ENCODE measurements around the gene LYPD5.
"Not testable (repeated sequence)": the region's sequence is repeated elsewhere in the genome, so short reads cannot be mapped to it uniquely, and the experiment has no call there.

LYPD5 gene

DNA sequence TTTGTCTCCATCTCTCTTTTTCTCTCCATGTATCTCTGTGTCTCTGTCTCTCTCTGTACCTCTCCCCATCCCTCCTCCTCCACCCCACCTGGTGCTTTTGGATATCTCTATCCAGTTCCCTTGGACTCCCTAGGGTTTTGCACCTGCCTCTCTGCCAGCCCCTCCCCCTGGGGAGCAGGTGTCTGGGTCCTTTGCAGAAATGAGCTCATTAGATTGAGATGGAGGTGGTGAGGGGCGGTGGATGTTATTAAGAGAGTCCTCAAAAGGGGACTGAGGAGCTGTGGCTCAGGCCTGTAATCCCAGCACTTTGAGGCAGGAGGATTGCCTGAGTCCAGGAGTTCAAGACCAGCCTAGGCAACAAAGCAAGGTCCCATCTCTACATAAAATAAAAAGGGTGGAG, 23.6 kb downstream of the LYPD5 start:
- DNase-seq (ENCODE audit: low read depth in 2 of 2): no peak

DNA sequence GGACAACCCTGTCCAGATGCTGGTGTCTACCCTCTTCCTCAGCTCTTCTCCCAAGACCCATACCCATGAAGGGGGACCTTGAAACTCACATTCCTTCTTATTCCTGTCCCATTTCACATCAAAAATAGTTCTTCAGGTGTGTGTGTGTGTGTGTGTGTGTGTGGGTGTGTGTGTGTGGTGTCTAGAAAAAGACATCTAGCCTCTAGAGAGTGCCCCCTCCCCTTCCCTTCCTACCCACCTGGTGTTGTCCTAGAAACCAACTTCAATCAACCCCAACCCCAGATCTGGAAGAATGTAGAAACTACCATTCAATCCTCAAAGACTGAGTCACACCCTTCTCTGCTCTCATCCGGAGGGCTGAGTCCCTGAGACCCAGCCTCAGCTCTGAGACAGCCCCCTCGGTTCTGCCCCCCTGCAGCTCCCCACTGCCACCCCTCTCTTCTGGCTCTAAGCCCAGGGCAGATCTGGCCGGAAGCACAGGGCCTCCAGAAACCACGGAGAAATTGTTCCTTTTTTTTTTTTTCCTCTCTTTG, 25.0 kb downstream of the LYPD5 start:
- DNase-seq (ENCODE audit: low read depth in 2 of 2): no peak

DNA sequence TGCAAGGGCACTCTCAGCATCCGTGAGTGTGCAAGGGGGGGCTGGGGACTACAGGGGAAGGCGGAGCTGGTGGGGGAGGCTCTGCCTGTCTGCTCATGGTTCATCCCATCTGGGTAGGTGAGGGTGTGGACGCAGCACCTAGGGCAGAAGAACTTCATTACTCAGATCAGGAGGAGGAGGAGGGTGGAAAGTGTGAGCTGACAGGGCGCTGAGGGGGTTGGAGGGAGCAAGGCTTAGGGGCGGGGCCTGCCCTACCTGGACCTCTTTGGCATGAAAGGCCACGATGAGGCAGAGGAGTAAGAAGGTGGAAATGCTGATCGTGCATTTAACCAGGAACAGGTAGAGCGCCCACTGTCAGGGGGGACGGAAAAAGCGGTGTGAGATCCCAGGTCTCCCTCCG, 26.0 kb downstream of the LYPD5 start:
- peak; percentile 60 to 70 for DNase-seq (ENCODE audit: low read depth in 2 of 2)

DNA sequence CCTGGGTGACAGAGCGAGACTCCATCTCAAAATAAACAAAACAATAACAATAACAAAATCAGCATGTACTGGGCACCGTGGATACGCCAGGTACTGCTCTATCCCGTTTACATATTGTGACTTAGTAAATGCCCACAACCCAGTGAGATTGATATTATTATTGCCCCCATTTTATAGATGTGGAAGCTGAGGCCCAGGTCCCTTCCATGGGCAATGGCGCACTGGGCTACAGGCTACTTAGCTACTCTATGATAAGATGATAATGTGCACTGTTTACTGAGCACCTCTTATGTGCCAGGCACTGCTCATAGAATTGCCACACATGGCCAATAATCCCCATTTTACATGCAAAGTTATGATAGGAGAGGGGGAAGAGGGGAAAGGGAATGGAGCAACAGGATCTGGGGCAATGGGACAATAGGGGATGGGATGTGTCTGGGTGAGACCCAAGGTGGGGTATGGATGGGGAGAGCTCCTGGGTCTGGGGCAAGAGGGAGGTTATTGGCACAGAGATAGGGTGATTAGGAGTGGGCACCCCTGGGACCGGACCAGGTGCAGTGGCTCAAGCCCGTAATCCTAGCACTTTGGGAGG, 26.9 kb downstream of the LYPD5 start:
- no peak for DNase-seq (ENCODE audit: low read depth in 2 of 2)

DNA sequence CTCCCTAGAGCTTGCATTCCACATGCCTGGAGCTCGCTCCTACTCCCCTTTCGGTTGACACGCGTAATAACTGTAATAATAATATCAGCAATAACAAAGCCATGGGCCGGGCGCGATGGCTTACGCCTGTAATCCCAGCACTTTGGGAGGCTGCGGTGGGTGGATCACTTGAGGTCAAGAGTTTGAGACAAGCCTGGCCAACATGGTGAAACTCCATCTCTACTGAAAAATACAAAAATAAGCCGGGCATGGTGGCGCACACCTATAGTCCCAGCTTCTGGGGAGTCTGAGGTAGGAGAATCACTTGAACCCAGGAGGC, 27.3 kb downstream of the LYPD5 start:
- not testable (repeated sequence) for DNase-seq (ENCODE audit: low read depth in 2 of 2)

DNA sequence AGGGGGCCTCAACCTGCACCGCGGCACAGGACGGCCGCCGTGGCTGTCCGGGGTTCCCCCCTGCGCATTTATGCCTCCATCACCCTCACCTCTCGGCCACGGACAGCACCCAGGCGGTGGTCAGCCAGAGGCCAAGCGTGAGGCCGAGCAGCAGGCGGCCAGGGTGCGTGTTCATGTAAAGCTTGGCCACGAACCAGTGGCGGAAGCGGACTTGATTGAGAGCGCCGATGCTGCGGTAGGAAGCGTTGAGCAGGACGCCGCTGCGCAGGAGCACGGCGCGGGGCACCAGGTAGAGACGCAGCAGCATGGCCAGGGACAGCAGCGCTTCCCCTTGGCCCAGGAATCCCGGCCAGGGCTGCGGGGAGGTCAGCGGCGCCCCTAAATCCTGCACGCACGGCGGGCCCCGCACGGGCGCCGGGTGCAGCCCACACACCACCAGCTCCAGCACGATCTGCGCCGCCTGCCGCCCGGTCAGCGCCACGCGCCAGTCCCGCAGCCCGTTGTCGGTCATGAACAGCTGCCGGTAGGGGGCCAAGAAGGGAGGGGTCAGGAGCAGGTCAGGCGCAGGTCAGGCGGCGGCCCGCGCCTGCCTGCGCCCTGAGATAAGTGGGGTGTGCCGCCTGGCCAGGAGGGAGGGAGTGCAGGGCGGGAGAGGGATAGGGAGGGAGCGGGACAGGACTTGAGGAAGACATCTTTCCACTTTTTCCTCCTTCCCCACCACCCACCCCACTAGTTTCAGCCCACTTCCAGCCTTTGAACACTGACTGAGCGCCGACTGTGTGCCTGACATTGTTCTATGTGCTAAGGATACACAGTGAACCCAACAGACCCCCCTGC, 27.9 kb downstream of the LYPD5 start:
- DNase-seq (ENCODE audit: low read depth in 2 of 2): no peak

DNA sequence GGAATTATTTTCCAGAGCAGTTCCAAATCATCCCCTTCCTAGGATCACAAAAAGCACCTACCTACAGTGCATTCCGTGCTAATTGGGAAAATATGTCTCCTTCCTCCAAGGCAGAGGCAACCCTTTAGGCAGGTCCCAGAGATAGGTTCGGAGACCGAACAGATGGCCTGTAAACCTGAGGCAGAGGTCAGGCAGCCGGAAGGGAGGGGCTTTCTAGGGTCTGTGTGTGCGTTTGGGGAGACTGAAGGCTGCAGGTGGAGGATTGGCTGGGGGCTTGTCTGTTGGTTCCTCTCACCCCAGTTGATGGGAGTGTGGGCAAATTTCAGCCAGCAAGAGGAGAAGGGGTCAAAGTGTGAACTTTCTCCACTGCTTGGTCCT, 28.5 kb downstream of the LYPD5 start:
- DNase-seq (ENCODE audit: low read depth in 2 of 2): no peak

DNA sequence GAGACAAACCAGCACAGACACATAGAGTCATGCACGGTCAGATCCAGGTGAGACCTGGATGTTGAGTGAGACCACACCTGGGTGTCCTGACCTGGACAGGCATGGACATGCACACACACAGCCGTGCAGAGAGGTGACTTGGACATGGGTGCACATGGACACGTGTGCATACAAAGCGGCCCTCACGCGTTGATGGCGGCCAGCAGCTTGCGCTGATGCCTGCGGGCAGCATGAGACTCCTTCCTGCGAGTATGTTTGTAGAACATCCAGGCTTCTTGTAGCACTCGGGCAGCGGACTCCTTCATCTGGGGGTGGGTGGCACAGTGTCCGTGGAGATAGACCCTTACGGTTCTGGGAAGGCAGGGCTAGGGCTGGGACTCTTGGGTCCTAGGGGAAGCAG, 33.0 kb downstream of the LYPD5 start:
- DNase-seq (ENCODE audit: low read depth in 2 of 2): no peak

DNA sequence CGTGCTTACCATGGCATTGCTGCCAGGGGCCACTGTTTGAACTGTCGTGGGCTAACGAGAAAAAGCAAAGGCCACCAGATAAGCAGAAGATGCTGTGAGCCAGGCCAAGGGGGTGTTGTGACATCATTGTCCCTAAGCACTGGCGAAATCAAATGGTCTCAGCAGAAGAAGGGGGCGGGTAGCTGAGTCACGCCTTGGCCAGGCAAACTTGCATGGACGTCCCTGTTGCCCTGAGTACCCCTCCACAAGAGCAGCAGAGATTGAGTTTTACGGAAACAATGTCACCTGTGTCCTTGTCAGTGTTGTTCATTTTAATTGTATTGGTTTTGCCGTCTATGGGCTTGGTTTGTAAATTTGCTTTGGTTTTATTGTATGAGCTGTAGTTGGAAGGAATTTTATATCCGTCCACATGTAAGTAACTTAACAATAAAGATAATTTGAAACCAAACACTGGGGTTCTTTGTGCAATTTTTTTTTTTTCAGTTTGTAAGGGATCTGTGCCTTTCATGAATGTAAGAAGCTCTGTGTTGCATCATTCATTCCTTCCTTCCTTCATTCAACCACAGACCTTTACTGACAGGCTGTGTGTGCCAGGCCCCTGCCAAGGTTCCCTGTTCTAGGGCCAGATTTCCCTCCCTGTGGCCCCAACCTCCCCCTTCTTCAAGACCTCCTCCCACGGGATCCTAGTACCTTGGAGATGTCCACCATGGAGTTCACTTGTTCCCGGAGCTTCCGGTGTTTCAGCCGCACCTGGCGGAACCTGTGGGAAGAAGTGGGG, 33.8 kb downstream of the LYPD5 start:
- no peak for DNase-seq (ENCODE audit: low read depth in 2 of 2)

DNA sequence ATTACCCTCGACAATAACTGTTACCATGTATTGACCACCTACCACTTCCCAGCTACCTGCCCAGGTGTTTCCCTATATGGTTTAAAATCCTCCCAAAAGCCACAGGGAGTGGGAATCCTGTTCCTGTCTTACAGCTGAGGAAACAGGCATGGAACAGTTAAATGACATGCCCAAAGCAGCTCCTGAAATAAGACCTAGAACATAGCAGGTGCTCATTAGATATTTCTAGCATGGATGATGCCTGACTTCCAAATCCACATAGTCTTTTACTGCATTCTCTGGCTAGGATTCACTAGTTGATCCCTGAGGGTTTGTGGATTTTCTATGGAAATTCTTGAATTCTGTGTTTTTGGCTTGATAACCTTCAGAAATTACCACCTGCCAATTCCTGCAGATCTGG, 34.4 kb downstream of the LYPD5 start:
- DNase-seq (ENCODE audit: low read depth in 2 of 2): no peak

DNA sequence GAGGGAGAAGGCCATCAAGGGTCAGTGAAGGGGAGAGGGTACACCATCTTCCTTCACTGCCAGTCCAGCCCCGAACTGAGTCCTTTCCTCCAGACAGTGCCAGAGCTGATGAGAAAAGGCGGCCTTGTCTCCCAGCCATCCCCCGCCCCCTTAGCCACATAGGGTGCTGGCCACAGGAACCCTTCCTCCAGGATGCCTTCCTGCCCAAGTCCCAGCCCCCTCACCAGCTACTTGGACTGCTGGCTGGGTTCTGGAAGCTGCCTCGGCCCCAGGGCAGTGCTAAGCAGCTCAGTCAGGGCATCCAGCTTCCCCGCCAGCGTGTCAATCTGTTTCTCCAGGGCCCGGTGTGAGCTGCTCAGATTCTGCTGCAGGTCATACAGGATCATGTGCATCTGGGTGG, 34.9 kb downstream of the LYPD5 start:
- no peak for DNase-seq (ENCODE audit: low read depth in 2 of 2)

DNA sequence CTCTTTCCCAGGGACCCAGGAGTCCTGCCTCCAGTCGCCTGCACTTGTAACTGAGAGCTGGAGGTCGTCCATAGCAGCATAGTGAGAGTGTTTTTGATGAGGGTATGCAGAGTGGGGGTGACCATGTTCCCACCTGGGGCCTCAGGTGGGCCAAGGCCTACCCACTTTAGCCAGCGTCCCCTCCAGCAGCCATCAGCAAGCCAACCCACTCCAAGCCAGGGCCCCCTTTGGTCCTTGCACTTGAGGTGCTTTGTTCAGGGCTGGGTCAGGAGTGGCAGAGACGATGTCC, 35.5 kb downstream of the LYPD5 start:
- DNase-seq (ENCODE audit: low read depth in 2 of 2): no peak

DNA sequence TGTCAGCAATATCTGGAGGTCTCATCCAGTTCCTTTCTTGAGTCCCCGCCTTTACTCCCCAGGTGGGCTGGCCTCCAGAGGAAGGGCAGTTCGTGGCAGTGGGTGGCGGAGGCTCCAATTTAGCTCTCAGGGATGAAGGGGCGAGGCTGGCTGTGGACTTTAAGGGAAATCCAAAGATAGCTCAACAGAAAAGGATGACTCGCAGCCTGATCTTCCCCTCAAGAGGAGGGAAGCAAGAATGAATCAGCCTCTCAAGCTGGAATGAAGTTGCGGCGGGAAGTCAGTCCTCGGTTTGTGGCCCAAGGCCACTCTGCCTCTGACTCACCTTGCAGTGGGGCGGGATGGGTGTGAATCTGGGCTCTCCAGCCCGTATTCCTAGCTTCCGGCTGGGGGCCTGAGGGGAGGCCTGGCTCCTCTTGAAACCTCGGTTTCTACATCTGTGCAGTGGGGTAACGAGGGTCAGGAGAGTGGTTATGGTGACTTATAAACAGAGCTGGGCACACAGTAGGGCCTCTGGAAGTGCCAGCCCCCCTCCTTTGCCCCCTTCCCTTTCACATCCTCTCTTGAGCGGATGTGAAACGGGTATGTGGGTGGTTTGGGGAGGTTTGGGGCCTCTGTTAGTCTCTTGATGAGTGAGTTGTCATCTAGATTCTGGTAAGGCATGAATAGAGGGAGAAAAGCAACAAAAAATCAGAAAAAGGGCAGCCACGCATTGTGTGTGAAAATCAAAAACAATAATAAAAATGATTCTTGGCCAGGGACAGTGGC, 37.0 kb downstream of the LYPD5 start:
- DNase-seq (ENCODE audit: low read depth in 2 of 2): peak; percentile 54 to 66

DNA sequence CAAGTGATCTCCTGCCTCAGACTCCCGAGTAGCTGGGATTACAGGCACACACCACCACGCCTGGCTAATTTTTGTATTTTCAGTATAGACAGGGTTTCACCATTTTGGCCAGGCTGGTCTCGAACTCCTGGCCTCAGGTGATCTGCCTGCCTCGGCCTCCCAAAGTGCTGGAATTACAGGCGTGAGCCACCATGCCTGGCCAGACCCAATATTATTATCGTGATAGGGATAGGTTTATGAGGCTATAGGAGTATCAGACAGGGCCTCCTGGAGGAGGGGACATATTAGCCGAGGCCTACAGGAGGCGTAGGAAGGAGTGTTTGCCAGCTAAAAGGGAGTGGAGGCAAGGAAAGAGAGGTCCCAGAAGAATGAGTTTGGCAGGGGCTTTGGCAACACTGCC, 37.6 kb downstream of the LYPD5 start:
- not testable (repeated sequence) for DNase-seq (ENCODE audit: low read depth in 2 of 2)

DNA sequence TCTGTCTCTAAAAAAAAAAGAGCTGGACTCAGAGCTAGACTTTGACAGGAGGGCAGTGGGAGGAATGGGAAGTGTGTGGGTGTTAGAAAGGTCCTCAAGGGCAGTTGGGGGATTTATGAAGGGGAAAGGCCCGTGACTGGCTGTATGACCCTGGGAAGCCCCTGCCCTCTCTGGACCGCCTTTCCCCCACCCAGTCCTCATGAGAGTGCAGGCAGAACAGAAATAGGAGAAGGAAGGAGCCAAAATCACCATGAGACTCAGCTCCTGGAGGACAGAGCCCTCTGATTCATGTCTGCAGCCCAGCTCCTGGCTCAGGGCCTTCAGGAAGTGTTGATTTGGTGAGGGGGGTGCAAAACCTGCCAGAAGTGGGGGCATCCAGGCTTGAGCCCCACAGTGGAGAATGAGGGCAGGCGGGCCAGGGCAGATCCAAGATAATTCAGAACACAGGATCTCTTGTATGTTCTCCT, 38.7 kb downstream of the LYPD5 start:
- no peak for DNase-seq (ENCODE audit: low read depth in 2 of 2)

DNA sequence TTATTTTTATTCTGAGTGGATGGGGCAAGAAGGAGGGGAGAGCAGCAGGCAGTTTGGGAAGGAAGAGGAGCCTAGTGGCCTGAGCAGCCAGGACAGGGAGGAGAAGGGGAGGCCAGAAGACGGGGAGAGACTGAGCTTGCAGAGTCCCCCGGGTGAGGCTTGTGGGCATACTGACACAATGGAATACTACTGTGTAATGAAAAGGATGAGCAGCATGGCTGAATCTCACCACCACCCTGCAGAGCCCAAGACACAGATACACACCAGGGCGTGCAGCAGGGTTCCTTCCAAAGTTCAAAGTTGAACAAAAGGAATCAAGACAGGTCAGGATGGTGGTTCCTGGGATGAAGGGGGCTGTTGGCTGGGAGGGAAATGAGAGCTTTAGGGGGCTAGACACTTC, 39.4 kb downstream of the LYPD5 start:
- no peak for DNase-seq (ENCODE audit: low read depth in 2 of 2)

DNA sequence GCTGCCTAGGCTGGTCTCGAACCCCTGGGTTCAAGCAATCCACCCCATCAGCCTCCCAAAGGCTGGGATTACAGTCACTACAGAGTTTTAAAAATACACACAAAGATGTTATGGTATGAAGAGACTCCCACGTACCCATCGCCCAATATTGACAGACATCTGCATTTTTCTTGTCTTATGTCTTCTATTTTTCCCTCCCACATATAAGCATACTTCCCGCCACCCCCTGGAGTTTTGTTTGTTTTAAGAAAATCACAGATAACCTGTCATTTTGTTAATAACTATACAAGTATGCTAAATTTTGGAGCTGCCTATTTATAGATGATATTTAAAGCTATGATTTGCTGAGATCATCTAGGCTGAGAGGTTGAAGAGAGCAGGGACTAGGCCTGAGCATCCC, 41.3 kb downstream of the LYPD5 start:
- no peak for DNase-seq (ENCODE audit: low read depth in 2 of 2)

DNA sequence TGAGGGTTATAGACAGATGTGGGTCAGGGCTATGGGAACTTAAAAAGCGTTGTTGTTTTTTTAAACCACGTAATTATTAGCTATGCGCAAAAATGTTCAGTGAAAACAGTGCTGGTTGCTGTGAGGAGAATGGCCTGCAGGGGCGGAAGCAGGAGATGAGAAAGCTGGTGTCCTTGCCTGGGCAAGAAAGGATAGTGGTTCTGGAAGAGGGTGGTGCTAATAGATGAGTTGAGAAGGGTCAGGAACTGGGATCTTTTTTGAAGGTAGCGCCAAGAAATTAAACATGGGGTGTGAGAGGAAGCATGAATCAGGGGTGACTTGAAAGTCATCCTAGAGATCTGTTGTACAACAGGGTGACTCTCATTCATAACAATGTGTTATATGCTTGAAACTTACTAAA, 42.7 kb downstream of the LYPD5 start:
- no peak for DNase-seq (ENCODE audit: low read depth in 2 of 2)

DNA sequence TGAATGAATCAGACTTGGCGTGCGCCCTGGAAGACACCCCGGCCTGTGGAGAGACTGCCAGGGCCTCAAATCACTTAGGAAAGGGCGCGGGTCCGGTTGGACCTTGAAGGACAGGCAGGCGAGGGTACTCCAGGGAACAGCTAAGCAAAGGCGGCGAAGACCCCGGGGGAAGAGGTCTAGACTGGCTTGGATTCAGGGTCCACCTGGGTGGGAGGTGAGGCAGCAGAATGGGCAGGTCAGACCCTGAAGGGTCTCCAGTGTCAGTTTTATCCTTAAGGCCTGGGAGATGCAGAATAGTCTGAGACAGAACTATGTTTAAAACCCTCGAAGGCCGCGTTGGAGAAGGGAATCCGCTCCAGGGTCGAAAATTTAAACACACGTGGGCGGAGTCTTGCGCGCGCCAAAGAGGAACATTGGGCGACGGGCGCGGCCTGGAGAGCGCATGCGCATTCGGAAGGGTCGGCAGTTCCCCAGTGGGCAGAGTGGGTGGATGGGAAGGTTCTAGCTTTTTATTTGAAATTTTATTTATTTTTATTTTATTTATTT, 46.9 kb downstream of the LYPD5 start:
- peak; percentile 67 to 68 for DNase-seq (ENCODE audit: low read depth in 2 of 2)

DNA sequence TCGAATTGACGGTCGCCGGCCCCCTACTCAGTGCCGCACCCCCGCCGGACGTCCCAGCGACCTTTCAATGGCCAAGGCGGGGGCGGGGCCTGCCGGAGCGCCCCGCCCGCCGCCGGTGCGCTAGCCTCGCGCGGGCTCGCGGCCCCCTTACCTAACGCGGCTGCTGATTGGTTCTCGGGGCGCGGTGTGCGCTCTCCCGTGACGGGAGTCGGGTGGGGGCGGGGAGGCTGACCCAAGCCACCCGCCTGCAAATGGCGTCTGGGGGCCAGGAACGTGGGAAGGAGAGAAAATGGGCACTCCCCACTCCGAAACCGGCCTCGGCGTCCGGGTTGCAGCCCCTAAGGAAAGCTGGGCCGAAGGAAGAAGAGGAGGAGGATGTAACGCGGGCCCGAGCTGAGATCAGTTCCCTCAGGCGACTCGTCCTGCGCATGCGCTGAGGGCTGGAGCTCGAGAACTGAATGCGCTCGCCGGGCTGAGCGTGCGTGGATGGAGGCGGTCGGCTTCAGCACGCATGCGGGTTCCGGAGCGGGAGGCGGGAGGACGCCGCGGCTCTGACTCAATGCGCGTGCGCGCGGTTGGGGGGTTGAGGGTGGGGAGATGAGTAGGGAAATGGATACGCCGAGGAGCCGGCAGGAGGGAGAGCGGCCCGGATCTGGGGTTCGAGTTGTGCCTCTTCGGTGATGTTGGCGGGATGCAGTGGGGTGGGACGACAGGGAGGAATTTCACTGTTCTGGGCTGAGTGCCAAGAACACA, 47.6 kb downstream of the LYPD5 start, which contains the start of gene SMG9:
SMG9 (minus strand) TSS at position 460 of the 753 bp plus-strand sequence. CDS start 4,221 bp downstream, outside the sequence.
- peak; percentile 97 for DNase-seq (ENCODE audit: low read depth in 2 of 2)

DNA sequence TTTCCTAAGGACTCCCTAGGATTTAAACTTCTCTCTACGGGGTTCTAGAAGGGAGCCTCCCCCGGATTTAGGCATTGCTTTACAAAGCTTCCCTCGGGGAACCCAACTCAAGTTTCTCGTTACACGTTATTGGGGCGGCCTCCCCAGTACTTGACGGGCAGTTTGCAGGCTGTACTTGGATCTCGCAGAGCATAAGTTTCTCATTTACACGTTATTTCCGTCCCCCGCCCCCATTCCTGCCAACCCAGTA, 48.1 kb downstream of the LYPD5 start:
- DNase-seq (ENCODE audit: low read depth in 2 of 2): no peak

All from stimulated activated CD4-positive, alpha-beta T cell treated with anti-CD3 and anti-CD28 coated beads, Interleukin-1b, Interleukin-23, amount 100 ng/mL, for 4 hours (primary cell).